AG10803 (cell line): ENCODE data around the gene ETNK1.

Experiments used
- DNase-seq: peaks from one replicate; pipeline ENCODE4 v3.0.0; 2010; ENCODE audit warnings: low read depth
- H3K4me3 ChIP-seq: 2 replicates; pipeline ENCODE4 v1.5.1; 2011; ENCODE audit warnings: mild to moderate bottlenecking, low read length, control low read depth
- CTCF ChIP-seq: conservative IDR thresholded peaks from 2 replicates; pipeline ENCODE4 v1.5.1; 2011; ENCODE audit warnings: mild to moderate bottlenecking, low read length, control low read depth, inconsistent platforms

ETNK1 gene

DNA sequence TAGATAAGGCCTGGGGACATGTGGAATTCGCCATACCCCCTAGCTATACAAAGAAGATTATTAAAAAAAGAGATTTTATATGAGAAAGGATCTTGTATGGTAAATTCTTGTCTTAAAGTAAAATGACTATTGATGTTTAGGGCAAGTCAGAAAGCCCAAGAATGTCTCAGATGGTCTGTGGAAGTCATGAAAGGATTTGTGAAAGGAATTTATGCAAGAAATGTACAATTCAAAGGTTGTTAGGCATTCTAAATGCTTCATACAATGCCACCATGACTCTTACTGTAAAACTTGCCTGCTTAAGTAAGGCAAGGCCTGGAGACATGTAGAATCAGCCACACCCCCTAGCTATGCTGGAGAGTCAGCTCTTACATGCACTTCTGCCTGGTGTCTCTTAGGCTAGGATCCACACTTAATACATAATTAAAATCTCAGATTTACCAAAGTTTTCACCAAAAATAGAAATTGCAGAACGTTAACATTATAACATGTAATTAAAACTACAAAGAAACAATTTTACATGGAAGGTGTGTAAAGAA is 8.9 kb upstream of the ETNK1 start:
- no peak for DNase-seq
- TF ChIP-seq CTCF = no peak
- H3K4me3 ChIP-seq = no peak overlapping the region

DNA sequence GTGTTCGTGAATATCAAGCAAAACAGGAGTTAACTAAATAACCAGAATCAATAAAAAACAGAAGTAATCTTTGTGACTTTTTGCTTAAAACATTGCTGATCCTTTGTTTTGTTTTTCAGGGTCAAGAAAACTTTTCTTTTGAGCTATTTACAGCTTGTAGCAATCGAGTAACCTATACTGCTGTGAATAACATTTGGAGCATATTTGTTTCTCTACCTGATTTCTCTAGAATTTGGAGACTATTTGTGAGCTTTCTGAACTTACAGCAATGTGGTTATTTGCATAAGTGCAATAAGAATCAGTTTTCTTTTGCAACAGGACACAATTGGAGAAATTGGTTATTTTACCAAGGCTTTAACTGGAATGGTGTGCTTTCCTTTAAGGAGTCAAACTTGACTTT is 7.3 kb upstream of the ETNK1 start:
- TF ChIP-seq CTCF = no peak
- DNase-seq = no peak
- H3K4me3 ChIP-seq = no peak overlapping the region

- DNase-seq = no peak
- no peak for TF ChIP-seq CTCF
- H3K4me3 ChIP-seq = peak overlapping the region; percentile 99
These were observed 462 bp upstream of the ETNK1 start for GRCh38 chr12:22624548-22624869.

GRCh38 chr12:22625762-22626294 is 857 bp downstream of the ETNK1 start:
- peak overlapping the region; percentile 99 for H3K4me3 ChIP-seq
- peak; percentile 9 for DNase-seq
- TF ChIP-seq CTCF = no peak

GRCh38 chr12:22626406-22626805 is 1.4 kb downstream of the ETNK1 start:
- peak overlapping the region; percentile 99 for H3K4me3 ChIP-seq
- peak; percentile 31 for DNase-seq
- no peak for TF ChIP-seq CTCF

- H3K4me3 ChIP-seq = peak overlapping the region; percentile 99
- DNase-seq = no peak
- no peak for TF ChIP-seq CTCF
These were observed 2.4 kb downstream of the ETNK1 start for GRCh38 chr12:22627371-22627770.

DNA sequence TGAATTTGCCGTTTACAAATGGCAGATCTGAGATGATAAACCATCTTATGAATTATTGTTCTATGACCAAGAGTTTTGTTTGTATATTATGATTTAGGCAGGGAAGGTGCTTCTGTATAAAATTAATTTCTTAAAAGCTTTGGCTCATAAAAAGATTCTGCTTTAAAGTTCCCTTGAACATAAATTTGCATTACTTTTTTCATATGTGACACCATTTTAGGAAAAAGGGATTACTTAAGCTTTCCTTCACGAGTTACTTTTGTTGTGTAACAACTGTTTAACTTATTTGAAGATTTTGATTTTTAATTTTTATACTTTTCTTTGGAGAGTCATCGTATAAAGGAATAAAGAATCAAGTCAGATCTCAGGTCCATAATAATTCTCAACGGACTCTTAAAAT is 3.3 kb downstream of the ETNK1 start:
- H3K4me3 ChIP-seq = no peak overlapping the region
- DNase-seq = no peak

More for the DNA sequence above, 3.3 kb downstream of the ETNK1 start:
- no peak for TF ChIP-seq CTCF
